GM12891 (cell line): ENCODE measurements around the gene NAA80.
A peak's percentile ranks its signal among the peaks of the same experiment; 100 is the strongest.

ENCODE experiments used
- DNase-seq: peaks from one replicate; pipeline ENCODE4 v3.0.0; 2011; ENCODE audit warnings: low spot score; ENCODE audit not compliant: insufficient read length
- FAIRE-seq: peaks from 2 replicates; lab custom pipeline; 2011; peaks lifted over from hg19 to GRCh38; lab: Jason Lieb, UNC
- PAX5 ChIP-seq: IDR thresholded peaks from 2 replicates; pipeline ENCODE4 v1.6.1; 2011; ENCODE audit warnings: low read length, moderate library complexity, mild to moderate bottlenecking; ENCODE audit not compliant: insufficient read depth, severe bottlenecking
- POLR2A ChIP-seq: IDR thresholded peaks from 2 replicates; pipeline ENCODE4 v1.6.1; 2011; ENCODE audit warnings: low read depth, low read length, control low read depth
- POLR2AphosphoS5 ChIP-seq: IDR thresholded peaks from 2 replicates; pipeline ENCODE4 v1.6.1; 2011; ENCODE audit warnings: low read depth, low read length, control low read depth
- POU2F2 ChIP-seq: IDR thresholded peaks from 2 replicates; pipeline ENCODE4 v1.6.1; 2011; ENCODE audit warnings: low read depth, mild to moderate bottlenecking, control low read depth, low read length, moderate library complexity
- SPI1 ChIP-seq: IDR thresholded peaks from 2 replicates; pipeline ENCODE4 v1.6.1; 2011; ENCODE audit warnings: low read depth, low read length, control low read depth
- TAF1 ChIP-seq: IDR thresholded peaks from 2 replicates; pipeline ENCODE4 v1.6.1; 2011; ENCODE audit warnings: low read depth, low read length, control low read depth

Gene NAA80

GRCh38 chr3:50331364-50331907, 32.2 kb upstream of the NAA80 start:
- DNase-seq (no peak), FAIRE-seq (no peak)
- TF ChIP-seq TAF1 (no peak), POLR2AphosphoS5 (no peak)

DNA sequence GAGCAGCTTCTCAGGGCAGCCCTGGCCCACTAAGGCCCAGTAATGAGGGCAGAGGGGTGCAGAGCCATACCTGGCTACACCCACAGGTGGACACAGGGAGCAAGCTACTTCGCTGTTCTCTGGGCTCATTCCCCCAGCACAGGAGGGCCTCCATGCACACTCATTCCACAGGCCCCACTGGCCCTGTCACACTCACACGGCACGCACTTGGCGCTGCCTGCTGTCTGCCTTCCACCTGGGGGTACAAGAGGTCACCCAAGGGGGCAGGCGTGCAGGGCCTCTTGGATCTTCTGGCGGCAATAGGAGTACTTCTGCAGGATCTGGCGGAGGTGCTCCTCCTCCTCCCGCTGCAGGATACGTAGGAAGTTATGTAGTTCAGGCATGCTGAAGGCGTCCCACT, 31.1 kb upstream of the NAA80 start:
- FAIRE-seq (no peak), DNase-seq (no peak)
- no peak for TF ChIP-seq POLR2A

GRCh38 chr3:50327943-50328691, 28.9 kb upstream of the NAA80 start, which contains the start of gene TUSC2:
TSS of gene TUSC2 (minus strand) at chr3:50328223. CDS start at chr3:50328099, 124 bp downstream.
- DNase-seq, result peak; percentile 96
- TF ChIP-seq TAF1 (peak; percentile 83), POU2F2 (peak; percentile 50), SPI1 (peak; percentile 75), PAX5 (no peak), POLR2A (peak; percentile 84), POLR2AphosphoS5 (peak; percentile 82)

GRCh38 chr3:50327129-50327528, 27.9 kb upstream of the NAA80 start:
- no peak for FAIRE-seq
- TF ChIP-seq TAF1, result no peak
- TF ChIP-seq POLR2AphosphoS5, result no peak
- TF ChIP-seq PAX5, result no peak
- no peak for TF ChIP-seq SPI1
- no peak for TF ChIP-seq POLR2A
- no peak for TF ChIP-seq POU2F2
- no peak for DNase-seq

More at GRCh38 chr3:50327943-50328691, 28.9 kb upstream of the NAA80 start, which contains the start of gene TUSC2:
- FAIRE-seq, result peak; percentile 99

- no peak for DNase-seq
- TF ChIP-seq PAX5 (no peak), TAF1 (no peak), POLR2AphosphoS5 (no peak), SPI1 (no peak), POU2F2 (no peak), POLR2A (no peak)
- no peak for FAIRE-seq
Observed at GRCh38 chr3:50326182-50326541, 27.0 kb upstream of the NAA80 start.

- FAIRE-seq, result no peak
- DNase-seq, result no peak
- no peak for TF ChIP-seq PAX5
- no peak for TF ChIP-seq POU2F2
- no peak for TF ChIP-seq SPI1
- no peak for TF ChIP-seq POLR2AphosphoS5
- no peak for TF ChIP-seq TAF1
- no peak for TF ChIP-seq POLR2A
Observed at GRCh38 chr3:50325497-50326181, 26.4 kb upstream of the NAA80 start.

GRCh38 chr3:50325113-50325480, 25.9 kb upstream of the NAA80 start:
- DNase-seq (no peak), FAIRE-seq (no peak)
- TF ChIP-seq POLR2AphosphoS5 (no peak), SPI1 (no peak), POLR2A (no peak), PAX5 (no peak), TAF1 (no peak), POU2F2 (no peak)

DNA sequence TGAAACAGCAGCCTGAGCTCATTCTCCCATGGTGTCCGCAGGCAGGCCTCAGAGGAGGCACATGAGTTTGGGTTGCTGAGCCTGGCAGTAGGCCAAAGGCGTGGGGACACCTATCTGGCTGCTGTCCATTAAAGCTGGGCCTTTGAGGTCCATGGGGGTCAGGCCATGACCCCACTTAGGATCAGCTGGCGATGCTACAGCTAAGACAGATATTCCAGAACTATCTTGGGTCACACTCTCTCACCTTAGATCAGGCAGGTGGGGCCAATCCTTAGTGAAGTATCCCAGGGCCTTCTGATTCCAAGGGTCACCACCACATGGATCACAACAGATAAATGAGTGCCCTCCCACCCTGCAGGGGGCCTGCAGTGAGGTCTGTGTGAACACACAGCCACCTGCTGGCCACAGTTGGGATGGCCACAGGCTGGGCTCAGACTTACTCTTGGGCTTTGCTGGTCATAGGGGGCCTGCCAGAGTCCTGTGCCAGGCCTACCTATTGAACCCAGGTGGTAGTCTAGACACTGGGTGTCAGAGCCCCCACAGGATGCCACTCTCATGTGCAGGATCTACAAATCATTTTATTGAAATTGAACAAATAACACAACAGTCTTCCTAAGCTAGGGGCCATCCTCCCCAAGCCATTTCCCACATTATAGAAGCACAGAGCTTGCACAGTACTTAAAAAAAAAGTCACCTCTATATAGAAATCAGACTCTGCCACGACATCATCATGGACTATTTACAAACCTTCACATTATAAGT, 25.3 kb upstream of the NAA80 start:
- TF ChIP-seq POLR2AphosphoS5, result no peak
- no peak for TF ChIP-seq POLR2A
- TF ChIP-seq PAX5, result no peak
- TF ChIP-seq POU2F2, result no peak
- TF ChIP-seq TAF1, result no peak
- TF ChIP-seq SPI1, result no peak
- DNase-seq (no peak), FAIRE-seq (peak; percentile 79)

GRCh38 chr3:50323614-50324199, 24.5 kb upstream of the NAA80 start:
- TF ChIP-seq POU2F2 (no peak), TAF1 (no peak), SPI1 (no peak), POLR2A (no peak), PAX5 (no peak), POLR2AphosphoS5 (no peak)
- no peak for FAIRE-seq
- no peak for DNase-seq
